HEK293 (cell line): ENCODE measurements around the gene TNPO3.

Source experiments
- CTCF ChIP-seq: fragments of 450-650 bp; formaldehyde crosslinking; IDR thresholded peaks from 2 replicates; pipeline ENCODE4 v1.5.1; 2016; ENCODE audit warnings: missing biosample characterization, missing genetic modification characterization
- YY1 ChIP-seq: fragments of 450-650 bp; formaldehyde crosslinking; IDR thresholded peaks from 2 replicates; pipeline ENCODE4 v1.5.1; 2018; ENCODE audit warnings: missing biosample characterization, missing genetic modification characterization
- ZBTB11 ChIP-seq: fragments of 450-650 bp; formaldehyde crosslinking; conservative IDR thresholded peaks from 2 replicates; pipeline ENCODE4 v1.5.1; 2016; ENCODE audit warnings: low read depth, missing biosample characterization, missing genetic modification characterization
- ZBTB7A ChIP-seq: fragments of 450-650 bp; formaldehyde crosslinking; IDR thresholded peaks from 2 replicates; pipeline ENCODE4 v1.5.1; 2016; ENCODE audit warnings: low read depth, missing biosample characterization, missing genetic modification characterization
- ZBTB8A ChIP-seq: fragments of 450-650 bp; formaldehyde crosslinking; IDR thresholded peaks from 2 replicates; pipeline ENCODE4 v1.5.1; 2016; ENCODE audit warnings: missing biosample characterization, missing genetic modification characterization
- ZNF311 ChIP-seq: fragments of 450-650 bp; formaldehyde crosslinking; IDR thresholded peaks from 2 replicates; pipeline ENCODE4 v1.5.1; 2017; ENCODE audit warnings: missing biosample characterization, missing genetic modification characterization, borderline replicate concordance
- ZNF530 ChIP-seq: fragments of 450-650 bp; formaldehyde crosslinking; IDR thresholded peaks from 2 replicates; pipeline ENCODE4 v1.5.1; 2016; ENCODE audit warnings: low read depth, missing biosample characterization, missing genetic modification characterization

GRCh38 chr7:129005186-129005585 lies 49.7 kb downstream of the TNPO3 start:
- TF ChIP-seq CTCF (no peak), ZNF530 (tag by site-specific recombination) (no peak), YY1 (no peak), ZBTB11 (no peak), ZNF311 (tag by site-specific recombination) (no peak), ZBTB8A (tag by site-specific recombination) (no peak), ZBTB7A (tag by site-specific recombination) (no peak)
